HUDEP-2 (cell line): Measurements from ENCODE around the gene HTT.

ENCODE experiments used
- DNase-seq, 76 experiments: peaks; one replicate each; lab custom pipeline; 2025; ENCODE audit not compliant: unreplicated experiment in 76 of 76; lab: John Stamatoyannopoulos, UW

HTT gene

GRCh38 chr4:3196670-3197359 is 122.3 kb downstream of the HTT start:
- DNase-seq = no peak

GRCh38 chr4:3197366-3198105 is 123.1 kb downstream of the HTT start:
- no peak for DNase-seq

- DNase-seq = no peak
These were observed 124.4 kb downstream of the HTT start for GRCh38 chr4:3198906-3199305.

GRCh38 chr4:3199653-3200422 is 125.4 kb downstream of the HTT start:
- DNase-seq = no peak

- no peak for DNase-seq
These were observed 126.1 kb downstream of the HTT start for GRCh38 chr4:3200423-3201090.

- peak in 8 of 76 experiments; percentile 2 to 16 (median 9) for DNase-seq
These were observed 127.5 kb downstream of the HTT start for GRCh38 chr4:3201718-3202702.

- DNase-seq = no peak
These were observed 128.6 kb downstream of the HTT start for GRCh38 chr4:3202836-3203820.

GRCh38 chr4:3203971-3204431 is 129.5 kb downstream of the HTT start:
- DNase-seq = no peak

- DNase-seq = no peak
These were observed 131.5 kb downstream of the HTT start for GRCh38 chr4:3205995-3206394.

GRCh38 chr4:3206439-3207100 is 132.1 kb downstream of the HTT start:
- DNase-seq = no peak

- no peak for DNase-seq
These were observed 133.1 kb downstream of the HTT start for GRCh38 chr4:3207531-3208037.

- no peak for DNase-seq
These were observed 134.3 kb downstream of the HTT start for GRCh38 chr4:3208826-3209225.

- no peak for DNase-seq
These were observed 135.3 kb downstream of the HTT start for GRCh38 chr4:3209551-3210325.

GRCh38 chr4:3210467-3210866 is 136.0 kb downstream of the HTT start:
- DNase-seq = no peak

GRCh38 chr4:3211866-3212265 is 137.4 kb downstream of the HTT start:
- DNase-seq = no peak

GRCh38 chr4:3212391-3213105 is 138.1 kb downstream of the HTT start:
- DNase-seq = no peak

- DNase-seq = no peak
These were observed 138.6 kb downstream of the HTT start for GRCh38 chr4:3213106-3213425.
